HG02623 (cell line): ENCODE data around the gene PGAM4.
"Not testable (repeated sequence)": the region's sequence is repeated elsewhere in the genome, so short reads cannot be mapped to it uniquely, and the experiment has no call there.

ENCODE experiments used
- ATAC-seq: cut with Tn5 transposase; IDR thresholded peaks from one replicate; pipeline ENCODE4 v1.9.1; 2021; ENCODE audit warnings: moderate library complexity; ENCODE audit not compliant: unreplicated experiment

The PGAM4 gene

GRCh38 chrX:77969538-77969937 lies at the start of gene PGAM4:
PGAM4 (minus strand) TSS chrX:77969638; CDS start chrX:77969638, 0 bp downstream.
- ATAC-seq, result no peak

GRCh38 chrX:78011846-78012245 lies 42.4 kb upstream of the PGAM4 start:
- no peak for ATAC-seq

- no peak for ATAC-seq
Measured at GRCh38 chrX:77979870-77980269, 10.4 kb upstream of the PGAM4 start.

- no peak for ATAC-seq
Measured at GRCh38 chrX:77977518-77977917, 8.1 kb upstream of the PGAM4 start.

GRCh38 chrX:77977095-77977494 lies 7.7 kb upstream of the PGAM4 start:
- no peak for ATAC-seq

GRCh38 chrX:77975755-77976154 lies 6.3 kb upstream of the PGAM4 start:
- ATAC-seq, result no peak

- ATAC-seq, result no peak
Measured at GRCh38 chrX:77967631-77968030, 1.8 kb downstream of the PGAM4 start.

- no peak for ATAC-seq
Measured at GRCh38 chrX:77966361-77966760, 3.1 kb downstream of the PGAM4 start.

GRCh38 chrX:77962068-77962902 lies 7.2 kb downstream of the PGAM4 start:
- ATAC-seq, result no peak

- no peak for ATAC-seq
Measured at GRCh38 chrX:77961063-77961462, 8.4 kb downstream of the PGAM4 start.

GRCh38 chrX:77960567-77960966 lies 8.9 kb downstream of the PGAM4 start:
- ATAC-seq, result no peak

- no peak for ATAC-seq
Measured at GRCh38 chrX:77953708-77954107, 15.7 kb downstream of the PGAM4 start.

- ATAC-seq, result no peak
Measured at GRCh38 chrX:77953302-77953701, 16.1 kb downstream of the PGAM4 start.

- ATAC-seq, result no peak
Measured at GRCh38 chrX:77952173-77952572, 17.3 kb downstream of the PGAM4 start.

GRCh38 chrX:77949840-77950239 lies 19.6 kb downstream of the PGAM4 start:
- ATAC-seq, result no peak

- ATAC-seq, result no peak
Measured at GRCh38 chrX:77946571-77946970, 22.9 kb downstream of the PGAM4 start.

GRCh38 chrX:77945910-77946545 lies 23.4 kb downstream of the PGAM4 start:
- no peak for ATAC-seq

- ATAC-seq, result not testable (repeated sequence)
Measured at GRCh38 chrX:77945031-77945430, 24.4 kb downstream of the PGAM4 start.

GRCh38 chrX:77938083-77938680 lies 31.3 kb downstream of the PGAM4 start:
- ATAC-seq, result no peak

GRCh38 chrX:77937291-77937690 lies 32.1 kb downstream of the PGAM4 start:
- ATAC-seq, result no peak

- ATAC-seq, result no peak
Measured at GRCh38 chrX:77936299-77936698, 33.1 kb downstream of the PGAM4 start.

GRCh38 chrX:77935886-77936285 lies 33.6 kb downstream of the PGAM4 start:
- ATAC-seq, result no peak
